HL-60/S4 (cell line): ENCODE measurements around the gene DOK3.

Experiments used
- in situ Hi-C: fragments of 300-500 bp; cut with MboI; formaldehyde crosslinking; loops from 2 replicates; pipeline ENCODE4 v1.14.3; 2022; ENCODE audit warnings: low sequenced_read_pairs

DOK3 gene

DNA sequence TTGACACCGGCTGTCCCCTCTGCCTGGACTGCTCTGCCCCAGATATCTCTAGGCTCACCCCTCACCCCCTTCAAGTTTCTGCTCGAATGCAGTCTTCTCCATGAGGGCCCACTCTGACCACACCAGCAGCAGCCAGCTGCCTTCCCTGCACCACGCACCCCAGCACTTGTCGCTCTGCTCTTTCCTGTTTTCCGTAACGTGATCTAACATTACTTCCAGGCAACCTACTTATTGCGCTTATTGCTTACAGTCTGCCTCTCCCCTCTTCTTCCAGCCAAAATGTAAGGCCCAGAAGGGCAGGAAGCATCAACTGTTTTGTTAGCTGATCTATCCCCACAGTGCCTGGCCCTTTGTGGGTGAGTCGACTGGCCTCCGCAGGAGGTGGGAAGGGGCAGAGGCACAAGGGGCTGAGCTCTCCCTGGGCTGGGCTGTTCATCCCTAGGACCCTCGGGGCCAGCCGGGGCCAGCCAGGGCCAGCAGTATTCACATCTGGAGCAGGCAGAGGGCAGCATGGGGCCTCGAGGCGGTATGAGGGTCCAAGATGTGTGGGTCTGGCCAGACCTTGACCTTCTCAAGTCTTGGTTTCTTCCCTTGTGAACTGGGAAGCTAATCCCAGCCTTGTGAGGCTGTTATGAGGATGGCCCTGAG lies 24.6 kb downstream of the DOK3 start:
- in situ Hi-C loops: no loop called here

DNA sequence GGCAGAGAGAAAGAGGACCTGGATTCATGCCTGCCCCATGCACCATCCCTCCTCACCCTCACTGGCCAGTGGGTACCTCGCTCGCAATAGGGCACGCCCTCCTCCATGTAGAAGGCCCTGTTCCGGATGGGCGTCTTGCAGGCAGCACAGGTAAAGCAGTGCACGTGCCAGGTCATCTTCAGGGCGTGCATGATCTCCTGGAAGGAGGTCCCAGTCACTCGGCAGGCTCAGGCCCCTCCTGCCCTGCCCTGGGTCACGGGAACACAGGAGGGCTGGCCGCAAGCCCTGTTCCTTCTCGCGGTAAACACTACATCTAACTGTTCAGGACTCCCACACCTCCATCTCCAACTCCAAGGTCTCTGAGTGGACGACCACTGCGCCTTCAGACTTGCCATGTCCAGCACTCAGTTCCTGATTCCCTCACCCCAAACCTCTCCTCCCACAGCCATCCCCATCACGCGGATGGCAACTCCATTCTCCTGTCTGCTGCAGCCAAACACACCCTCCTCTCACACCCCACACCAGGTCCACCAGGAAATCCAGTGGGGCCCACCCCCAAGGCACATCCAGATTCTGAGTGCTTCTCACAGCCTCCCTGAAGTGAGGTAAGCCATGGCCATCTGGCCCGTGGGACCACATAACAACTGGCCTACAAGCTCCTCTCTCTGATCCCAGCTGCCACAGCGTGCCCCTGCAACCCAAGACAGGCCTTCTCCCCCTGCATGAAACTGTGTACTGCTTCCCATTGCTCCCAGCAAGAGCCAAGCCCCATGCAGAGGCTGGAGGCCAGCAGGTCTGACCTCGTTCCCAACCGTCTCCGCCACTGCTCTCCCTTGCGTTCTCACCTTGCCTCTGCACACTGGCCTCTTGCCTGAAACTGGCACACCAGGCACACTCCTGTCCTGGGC lies 25.4 kb downstream of the DOK3 start:
- in situ Hi-C loops: no loop called here

DNA sequence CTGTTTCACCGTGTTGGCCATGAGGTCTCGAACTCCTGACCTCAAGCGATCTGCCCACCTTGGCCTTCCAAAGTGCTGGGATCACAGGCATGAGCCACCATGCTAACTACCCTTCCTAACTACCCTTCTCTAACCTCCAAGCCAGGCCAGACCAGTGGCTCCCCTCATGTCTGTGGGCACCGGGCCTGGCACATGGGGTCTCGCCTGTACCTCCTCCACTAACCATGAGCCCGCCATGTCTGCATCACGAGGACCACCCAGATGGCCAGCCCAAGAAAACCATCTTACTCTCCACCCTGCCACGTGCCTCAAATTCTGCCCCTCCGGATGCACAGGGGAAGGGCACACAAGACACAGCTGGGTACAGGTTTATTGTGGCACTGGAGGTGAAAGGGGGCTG lies 26.6 kb downstream of the DOK3 start:
- in situ Hi-C loops: no loop called here

DNA sequence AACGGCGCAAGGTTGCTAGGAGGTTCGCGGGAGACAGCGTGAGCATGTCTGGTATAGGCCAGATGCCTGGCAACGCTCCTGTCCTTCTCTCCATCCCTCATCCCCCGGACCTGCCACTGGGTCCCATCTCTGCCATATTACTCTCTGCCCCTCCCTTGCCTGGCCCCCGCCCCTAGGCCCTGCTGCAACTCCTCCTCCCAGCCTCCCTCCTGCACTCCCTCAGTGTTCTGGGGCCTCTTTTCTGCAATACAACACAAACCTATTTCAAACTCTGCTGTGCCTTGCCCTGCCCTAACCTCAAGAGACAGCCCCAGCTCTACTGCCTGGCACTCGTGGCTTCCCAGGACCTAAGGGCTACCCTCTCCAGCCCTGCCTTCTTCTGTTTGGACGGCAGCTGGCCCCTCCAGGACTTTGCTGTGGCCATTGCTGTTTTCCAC lies 27.2 kb downstream of the DOK3 start:
- in situ Hi-C loops: no loop called here

DNA sequence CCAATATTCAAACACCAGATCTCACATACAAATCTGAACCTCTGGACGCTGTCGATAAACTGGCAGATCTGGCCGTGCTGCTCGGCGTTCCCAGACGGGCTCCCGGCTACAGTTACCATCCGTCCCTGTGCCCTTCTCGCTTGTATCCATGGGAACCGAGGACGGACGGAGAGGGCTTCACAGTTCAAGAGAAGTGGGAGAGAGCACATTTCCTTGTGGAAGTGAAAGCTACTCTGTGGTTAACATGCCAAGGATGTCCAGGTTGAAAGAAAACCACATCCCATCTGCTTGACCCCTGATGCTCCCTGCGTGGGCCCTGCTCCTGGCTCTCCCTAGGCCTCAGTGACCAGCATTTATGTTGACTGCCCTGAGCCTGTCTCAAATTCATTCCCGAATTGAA lies 29.9 kb downstream of the DOK3 start:
- in situ Hi-C loops: no loop called here

DNA sequence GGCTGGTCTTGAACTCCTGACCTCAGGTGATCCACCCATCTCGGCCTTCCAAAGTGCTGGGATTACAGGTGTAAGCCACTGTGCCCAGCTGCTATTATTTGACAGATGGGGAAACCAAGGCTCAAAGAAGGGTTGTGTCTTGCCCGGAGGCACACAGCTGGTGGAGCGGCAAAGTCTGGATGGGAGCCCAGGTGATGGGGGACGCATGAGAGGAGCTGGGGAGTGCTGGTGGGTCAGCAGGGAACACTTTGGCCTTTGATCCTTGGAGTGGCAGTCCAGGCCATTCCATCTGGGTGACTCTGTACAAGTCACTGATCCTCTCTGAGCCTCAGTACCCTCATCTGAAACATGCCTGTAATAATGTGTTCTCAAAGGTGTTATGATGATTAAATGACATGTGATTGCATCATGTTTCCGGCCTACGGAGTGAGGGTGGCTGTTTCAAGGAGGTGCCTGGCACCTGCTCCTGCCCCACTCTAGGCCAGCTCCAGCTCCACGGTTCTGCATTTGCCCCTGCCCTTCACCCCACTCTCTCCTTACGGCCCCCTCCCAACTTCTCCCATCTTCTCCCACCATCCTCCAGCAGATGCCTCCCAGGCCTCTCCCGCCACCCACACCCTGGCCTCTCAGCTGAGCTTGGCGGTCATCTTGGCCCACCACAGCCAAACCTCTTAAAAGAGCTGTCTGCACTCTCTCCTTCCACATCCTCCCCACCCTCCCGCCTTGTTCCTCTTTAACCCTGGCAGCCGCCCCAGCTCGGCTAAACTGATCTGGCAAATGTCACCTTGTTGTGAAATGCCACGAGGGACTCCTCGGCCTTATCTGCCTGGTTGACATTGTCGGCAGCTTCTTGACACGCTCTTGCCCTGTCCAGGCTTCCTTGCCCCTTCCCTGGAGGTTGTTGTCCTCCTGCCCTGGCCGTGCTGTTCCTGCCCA lies 30.6 kb downstream of the DOK3 start:
- in situ Hi-C loops: no loop called here

DNA sequence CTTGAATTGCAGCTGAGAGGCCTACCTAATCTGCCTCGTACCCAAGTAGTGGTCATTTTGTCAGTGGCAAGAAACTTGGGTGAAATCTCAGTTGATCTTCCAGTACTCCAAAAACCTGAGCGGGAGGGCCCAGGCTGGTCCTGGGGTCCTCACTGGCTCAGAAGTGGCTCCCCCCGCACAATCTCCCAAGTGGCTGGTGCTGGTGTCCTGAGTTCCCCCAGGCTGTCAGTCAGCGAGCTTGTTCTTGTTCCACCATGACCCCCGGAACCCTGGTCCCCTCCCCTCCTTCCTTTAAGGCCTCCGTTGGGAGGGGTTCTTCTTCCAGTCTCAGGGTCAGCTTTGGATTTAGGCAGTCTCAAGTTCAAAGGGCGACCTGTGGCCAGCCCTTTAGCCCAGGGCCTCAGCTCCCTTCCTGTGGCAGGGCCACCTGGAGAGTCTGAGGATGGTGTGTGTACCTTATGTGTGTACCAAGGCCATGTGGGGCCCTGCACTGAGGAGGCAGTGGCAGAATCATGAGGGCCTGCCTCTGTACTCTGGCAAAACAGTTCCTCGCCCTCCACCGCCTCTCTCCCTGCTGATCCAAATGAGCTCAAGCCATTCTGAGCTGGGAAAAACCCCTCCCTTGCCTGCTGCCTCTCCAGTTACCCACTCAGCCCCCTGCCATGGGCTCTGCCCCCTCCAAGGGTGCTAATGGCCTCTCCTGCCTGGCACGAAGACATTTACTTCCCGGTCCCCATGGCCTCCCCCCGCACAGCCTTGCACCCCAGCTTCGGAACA lies 31.7 kb downstream of the DOK3 start:
- in situ Hi-C loops: no loop called here

DNA sequence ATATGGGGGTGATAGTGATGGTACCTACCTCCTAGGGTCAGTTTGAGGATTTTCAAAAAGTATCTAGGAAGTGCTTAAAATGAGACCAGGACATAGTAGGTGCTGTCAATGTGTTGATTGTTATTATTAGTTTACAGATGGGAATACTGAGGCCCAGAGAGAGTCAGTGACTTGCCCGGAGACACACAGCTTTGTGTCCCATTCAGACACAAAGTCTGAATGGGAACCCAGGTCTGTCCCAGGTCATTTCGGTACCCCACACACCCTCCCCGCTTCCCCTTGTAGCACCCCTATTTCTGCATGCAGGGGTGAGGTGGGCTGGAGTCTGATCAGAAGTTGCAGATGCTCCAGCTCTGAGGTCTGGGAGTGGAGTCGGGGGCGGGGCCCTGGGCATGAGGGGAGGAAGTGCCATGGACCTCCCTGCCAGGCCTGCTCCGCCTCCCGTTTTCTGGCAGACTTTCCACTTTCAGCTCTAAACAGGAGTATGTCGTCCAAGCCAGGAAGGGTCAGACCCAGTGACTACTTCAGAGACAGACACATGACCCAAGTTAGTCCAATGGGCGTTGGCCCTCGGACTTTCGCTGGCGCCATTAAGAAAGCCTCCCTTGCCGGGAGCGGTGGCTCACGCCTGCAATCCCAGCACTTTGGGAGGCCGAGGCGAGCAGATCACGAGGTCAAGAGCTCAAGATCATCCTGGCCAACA lies 32.9 kb downstream of the DOK3 start:
- in situ Hi-C loops: no loop called here

DNA sequence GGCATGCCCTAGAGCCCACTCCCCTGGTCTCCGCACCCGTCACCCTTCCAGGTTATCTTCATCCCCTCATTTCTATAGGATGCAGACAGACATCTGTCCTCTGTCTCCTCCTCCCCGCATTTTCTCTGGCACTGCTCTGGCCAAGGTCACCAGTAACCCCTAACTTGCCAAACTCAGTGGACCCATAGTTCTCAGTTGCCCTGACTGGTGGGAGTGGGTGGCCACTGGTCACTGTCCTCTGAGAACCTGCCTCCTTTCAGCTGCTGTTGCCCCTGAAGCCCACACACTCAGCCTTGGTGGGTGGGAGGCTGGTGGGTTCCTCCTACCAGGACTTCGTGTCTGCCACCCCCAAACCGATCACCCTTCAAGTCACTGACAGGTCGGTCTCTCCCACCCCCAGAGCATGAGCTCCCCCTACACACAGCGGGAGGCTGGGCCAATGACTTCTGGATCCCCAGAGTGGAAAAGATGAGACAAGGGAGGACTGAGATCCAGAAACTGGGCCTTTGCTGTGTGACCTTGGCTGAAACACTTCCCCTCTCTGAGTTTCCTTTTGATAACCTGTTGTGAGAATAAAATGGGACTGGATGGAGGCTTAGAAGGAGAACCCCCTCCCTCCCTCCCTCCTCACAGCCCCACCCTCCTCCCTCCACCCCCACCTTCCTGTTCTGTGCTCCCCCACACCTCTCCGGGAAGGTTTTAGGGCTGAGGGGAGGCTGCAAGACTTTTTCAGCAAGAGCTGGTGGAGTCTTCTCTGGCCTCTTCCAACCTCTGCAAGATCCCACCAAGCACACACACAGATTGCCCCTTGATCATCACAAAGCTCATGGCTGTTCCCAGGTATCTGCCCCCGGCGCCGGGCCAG lies 33.8 kb downstream of the DOK3 start:
- in situ Hi-C loops: no loop called here

DNA sequence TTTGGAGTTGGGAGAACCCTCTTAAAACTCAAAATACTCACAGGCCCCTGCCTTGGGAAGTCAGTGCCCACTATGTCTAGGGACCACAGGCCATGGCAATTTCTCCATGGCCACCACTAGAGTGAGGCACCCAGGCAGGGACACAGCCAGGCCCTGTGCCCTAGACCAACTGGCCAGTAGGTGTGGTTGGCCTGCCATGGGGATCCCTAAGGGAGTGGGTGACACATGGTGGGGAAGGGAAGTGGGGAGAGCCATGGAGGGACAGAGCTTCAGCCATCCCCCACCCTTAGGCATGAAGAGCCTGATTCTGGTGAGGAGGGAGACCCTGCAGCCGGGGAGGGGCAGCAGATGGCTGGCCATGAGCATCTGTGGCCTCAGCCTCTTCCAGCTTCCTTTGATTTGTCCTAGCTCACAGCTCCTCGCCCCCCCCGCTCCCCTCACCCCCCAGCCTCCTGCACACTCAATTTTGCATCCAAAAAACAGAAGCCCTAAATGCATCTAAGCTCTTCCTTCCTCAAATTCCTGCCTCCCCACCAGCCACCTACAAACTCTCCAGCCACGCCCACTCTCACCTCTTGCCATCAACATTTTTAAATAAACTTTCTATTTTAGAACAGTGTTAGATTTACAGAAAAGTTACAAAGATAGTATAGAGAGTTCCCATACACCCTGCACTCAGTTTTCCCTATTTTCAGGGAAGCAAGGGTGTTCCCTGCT lies 34.6 kb downstream of the DOK3 start:
- in situ Hi-C loops: no loop called here

DNA sequence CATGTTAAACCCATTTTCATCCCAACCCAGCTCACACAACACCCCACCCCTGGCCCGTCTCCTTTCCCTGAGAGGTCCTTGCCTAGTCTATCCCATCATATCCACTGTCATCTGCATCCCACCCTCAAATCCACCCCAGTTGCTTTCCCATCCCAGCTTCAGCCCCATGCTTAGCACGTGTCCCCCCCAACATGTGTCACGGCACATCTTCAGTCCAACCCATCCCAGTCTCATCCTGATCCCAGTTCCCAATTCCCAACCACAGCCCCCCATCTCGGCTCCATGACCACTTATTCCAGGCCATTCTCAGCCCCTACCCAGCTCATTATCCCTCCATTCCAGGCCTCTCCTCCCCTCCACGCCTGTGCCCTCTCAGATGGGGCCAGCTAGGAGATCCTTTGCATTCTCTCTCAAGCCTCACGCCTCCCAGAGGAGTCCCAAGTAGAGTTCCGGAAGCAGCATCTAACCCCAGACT lies 35.6 kb downstream of the DOK3 start:
- in situ Hi-C loops: no loop called here

DNA sequence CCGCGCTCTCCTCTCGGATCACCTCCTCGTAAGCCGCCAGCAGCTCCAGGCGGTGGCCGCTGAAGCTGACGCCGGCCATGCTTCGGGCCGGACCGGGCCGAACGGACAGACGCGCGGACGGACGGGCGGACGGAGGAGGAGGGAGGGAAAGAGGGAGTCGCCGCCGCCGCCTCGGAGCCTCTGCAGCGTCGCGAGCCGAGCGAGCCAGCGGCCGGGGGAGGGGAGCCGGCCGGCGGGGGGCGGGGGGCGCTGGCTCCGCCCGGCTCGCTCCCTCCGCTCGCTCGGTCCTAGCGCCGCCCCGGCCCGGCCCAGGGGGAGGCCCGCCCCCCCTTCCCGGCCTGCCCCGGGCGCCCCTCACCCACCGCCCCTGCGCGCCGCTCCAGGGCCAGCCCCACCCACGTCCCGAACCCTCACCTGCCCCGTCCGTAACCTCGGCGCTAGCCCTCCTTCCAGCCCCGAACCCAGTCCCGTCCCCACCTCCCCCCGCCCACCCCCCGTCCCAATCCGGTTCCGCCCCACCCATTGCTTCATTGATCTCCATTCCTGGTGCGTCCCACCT lies 36.1 kb downstream of the DOK3 start, which contains the start of gene DBN1:
Gene DBN1, minus strand, starts transcription at position 192 of the 559 bp plus-strand sequence. Its CDS starts 113 bp downstream, at position 79.
- in situ Hi-C loops: no loop called here

DNA sequence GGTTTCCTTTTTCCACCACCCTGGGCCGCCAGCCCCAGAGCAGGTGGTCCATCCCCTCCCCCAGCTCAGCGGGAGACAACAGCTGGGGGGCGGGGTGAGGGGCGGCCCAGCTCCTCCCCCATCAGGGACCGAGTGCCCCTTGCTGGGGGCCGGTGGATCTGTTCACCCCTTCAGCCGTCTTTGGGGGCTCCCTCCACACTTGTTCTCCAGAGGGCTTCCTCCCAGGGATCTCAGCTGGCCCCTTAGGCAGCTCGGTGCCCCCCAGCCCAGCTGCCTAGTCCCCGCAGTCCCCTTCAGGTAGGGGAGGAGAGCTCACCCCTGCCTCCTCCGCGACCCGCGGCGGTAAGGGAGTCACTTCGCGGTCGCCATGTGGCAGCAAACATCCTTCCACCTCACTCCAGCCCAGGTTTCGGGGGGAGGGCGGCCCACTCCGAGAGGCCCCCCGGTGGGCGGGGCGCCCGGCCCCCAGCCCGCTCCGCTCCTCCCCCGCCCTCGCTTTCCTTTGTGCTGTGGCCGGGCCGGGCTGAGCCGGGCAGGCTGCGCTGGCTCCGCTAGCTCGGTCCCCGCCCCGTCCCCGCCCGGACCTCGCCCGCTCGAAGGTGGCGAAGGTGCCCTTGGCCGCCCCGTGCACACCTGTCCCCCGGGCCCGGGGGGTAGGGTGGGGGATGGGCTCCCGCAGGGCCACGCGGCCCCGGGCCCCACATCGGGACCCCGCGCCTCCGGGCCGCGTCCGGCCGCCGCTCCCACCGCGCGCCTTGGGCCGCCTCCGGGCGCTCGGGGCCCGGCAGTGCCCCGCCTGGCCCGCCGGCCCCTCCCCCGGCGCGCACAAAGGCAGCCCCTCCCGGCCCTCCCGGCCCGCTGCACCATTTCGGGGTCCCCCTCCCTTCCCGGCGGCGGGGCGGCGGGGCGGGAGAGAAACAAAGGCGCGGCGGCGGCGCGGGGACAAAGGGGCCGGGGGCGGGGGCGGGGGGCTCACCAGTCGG lies 36.9 kb downstream of the DOK3 start:
- in situ Hi-C loops: no loop called here

DNA sequence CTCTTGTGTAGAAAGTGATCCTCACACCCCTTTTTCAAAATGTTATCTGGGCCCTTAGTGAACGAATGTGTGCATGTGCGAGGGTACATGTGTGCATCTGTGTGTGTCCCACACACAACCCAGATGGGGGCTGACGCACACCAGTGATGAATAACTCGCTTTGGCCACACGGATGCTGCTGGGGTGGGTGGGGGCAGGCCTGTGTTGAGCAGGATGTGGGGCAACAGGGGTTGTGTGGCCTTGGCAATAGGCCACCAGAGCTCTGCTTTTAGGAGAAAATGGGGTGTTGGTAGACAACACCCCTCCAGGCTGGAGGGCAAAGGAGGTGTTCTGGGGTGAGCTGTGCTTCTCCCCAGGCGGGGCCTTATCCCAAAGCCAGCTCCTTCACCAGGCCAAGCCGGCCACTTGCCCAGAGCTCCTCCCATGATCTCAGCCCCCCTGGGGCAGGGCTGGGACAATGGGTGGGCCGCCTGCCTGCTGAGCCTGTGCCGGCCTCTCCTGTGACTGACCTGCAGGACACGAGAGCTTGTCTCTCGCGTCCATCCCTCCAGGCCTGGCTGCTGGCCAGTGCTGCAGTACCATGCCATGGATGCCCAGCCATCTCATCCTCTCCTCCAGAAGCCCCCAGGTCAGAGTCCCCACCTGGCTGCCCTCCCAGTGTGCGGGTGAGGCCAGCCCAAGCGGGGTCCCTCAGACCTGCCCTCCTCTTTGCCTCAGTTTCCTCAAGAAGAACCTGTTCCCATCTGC lies 37.8 kb downstream of the DOK3 start:
- in situ Hi-C loops: no loop called here

DNA sequence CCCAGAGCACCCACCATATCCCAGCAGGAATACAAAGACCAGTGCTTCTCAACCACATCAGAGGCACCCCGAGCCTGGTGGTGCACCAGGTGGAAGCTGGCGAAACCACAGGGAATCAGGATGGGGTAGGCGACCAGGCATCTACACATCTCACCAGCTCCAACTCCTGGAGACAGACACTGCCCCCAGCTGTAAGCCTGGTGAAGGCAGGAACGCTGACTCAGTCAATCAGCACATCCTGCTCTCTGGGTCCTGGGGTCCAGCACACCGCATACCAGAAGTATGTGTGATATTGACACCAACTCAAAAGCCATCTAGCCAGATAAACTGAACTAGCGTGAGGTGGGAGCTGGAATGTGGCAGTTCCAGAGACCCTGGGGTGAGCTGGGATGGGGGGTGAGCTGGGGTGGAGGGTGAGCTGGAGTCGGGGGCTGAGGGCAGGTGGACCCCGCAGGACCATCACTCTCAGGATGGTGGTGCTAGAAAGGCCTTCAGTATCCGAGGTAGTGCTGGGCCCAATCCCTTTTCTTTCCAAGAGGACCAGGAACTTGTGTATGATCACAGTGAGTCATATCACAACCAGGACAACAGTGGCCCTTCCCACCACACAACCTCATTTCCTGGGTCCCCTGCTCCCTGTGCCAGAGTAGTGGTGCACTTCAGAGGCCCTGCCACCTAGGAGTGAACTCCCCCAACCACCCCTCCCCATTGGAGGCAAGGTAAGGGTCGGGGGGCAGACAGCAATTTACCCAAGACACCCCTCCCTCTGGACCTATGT lies 38.7 kb downstream of the DOK3 start:
- in situ Hi-C loops: no loop called here
